H9 (cell line): ENCODE data around the gene GAMT. TPM values are rescaled to one million over a fixed set of nuclear protein-coding genes. Genes with fewer than 3 reads are reported as not detected.
"Not testable (repeated sequence)": the region's sequence is repeated elsewhere in the genome, so short reads cannot be mapped to it uniquely, and the experiment has no call there.

Experiments used
- DNase-seq: peaks from one replicate; pipeline ENCODE4 v3.0.0-alpha.2; 2017
- H2AFZ ChIP-seq: one replicate; pipeline ENCODE4 v1.6.1; 2013; ENCODE audit warnings: mild to moderate bottlenecking, low read length, control low read depth, moderate library complexity
- H2AK5ac ChIP-seq: 2 replicates; pipeline ENCODE4 v1.6.1; 2013; ENCODE audit warnings: low read length, control low read depth, mixed read lengths; ENCODE audit not compliant: insufficient read length
- H2BK120ac ChIP-seq: one replicate; pipeline ENCODE4 v1.6.1; 2013; ENCODE audit warnings: low read depth, mild to moderate bottlenecking, low read length, control low read depth, inconsistent platforms; ENCODE audit not compliant: poor library complexity, severe bottlenecking
- H2BK12ac ChIP-seq: 2 replicates; pipeline ENCODE4 v1.6.1; 2013; ENCODE audit warnings: low read length, control low read depth, mixed read lengths, low read depth; ENCODE audit not compliant: insufficient read length
- H2BK15ac ChIP-seq: 2 replicates; pipeline ENCODE4 v1.6.1; 2013; ENCODE audit warnings: low read depth, low read length, control low read depth
- H2BK20ac ChIP-seq: one replicate; pipeline ENCODE4 v1.6.1; 2013; ENCODE audit warnings: low read depth, mild to moderate bottlenecking, low read length, control low read depth, inconsistent platforms; ENCODE audit not compliant: poor library complexity, severe bottlenecking
- H2BK5ac ChIP-seq: 2 replicates; pipeline ENCODE4 v1.6.1; 2013; ENCODE audit warnings: low read length, control low read depth, mixed read lengths; ENCODE audit not compliant: insufficient read length
- H3K14ac ChIP-seq: 2 replicates; pipeline ENCODE4 v1.6.1; 2013; ENCODE audit warnings: low read length, control low read depth; ENCODE audit not compliant: insufficient read depth
- H3K18ac ChIP-seq: 2 replicates; pipeline ENCODE4 v1.6.1; 2013; ENCODE audit warnings: low read depth, mild to moderate bottlenecking, mixed read lengths, low read length, control low read depth; ENCODE audit not compliant: insufficient read length
- H3K23ac ChIP-seq: 2 replicates; pipeline ENCODE4 v1.6.1; 2013; ENCODE audit warnings: low read length, control low read depth, mixed read lengths, low read depth; ENCODE audit not compliant: insufficient read length
- H3K23me2 ChIP-seq: 2 replicates; pipeline ENCODE4 v1.6.1; 2013; ENCODE audit warnings: low read depth, mild to moderate bottlenecking, mixed read lengths, low read length, control low read depth; ENCODE audit not compliant: insufficient read length, poor library complexity, severe bottlenecking
- H3K27ac ChIP-seq: 2 replicates; pipeline ENCODE4 v1.5.1; 2013; ENCODE audit warnings: low read length, control low read depth, mixed read lengths, low read depth; ENCODE audit not compliant: insufficient read length
- H3K27me3 ChIP-seq: 2 replicates; pipeline ENCODE4 v1.6.1; 2013; ENCODE audit warnings: low read length, control low read depth, inconsistent platforms; ENCODE audit not compliant: insufficient read depth
- H3K4ac ChIP-seq: 2 replicates; pipeline ENCODE4 v1.6.1; 2013; ENCODE audit warnings: low read depth, mild to moderate bottlenecking, control low read depth, inconsistent platforms, low read length, moderate library complexity
- H3K4me1 ChIP-seq: 2 replicates; pipeline ENCODE4 v1.6.1; 2013; ENCODE audit warnings: low read length, control low read depth, inconsistent platforms; ENCODE audit not compliant: insufficient read depth
- H3K4me2 ChIP-seq: 2 replicates; pipeline ENCODE4 v1.6.1; 2013; ENCODE audit warnings: low read length, control low read depth, mixed read lengths; ENCODE audit not compliant: insufficient read length, insufficient read depth
- H3K56ac ChIP-seq: 2 replicates; pipeline ENCODE4 v1.6.1; 2013; ENCODE audit warnings: low read depth, mild to moderate bottlenecking, mixed read lengths, low read length, control low read depth; ENCODE audit not compliant: insufficient read length
- H3K79me1 ChIP-seq: 2 replicates; pipeline ENCODE4 v1.6.1; 2013; ENCODE audit warnings: low read depth, mild to moderate bottlenecking, moderate library complexity, low read length, control low read depth, inconsistent platforms; ENCODE audit not compliant: insufficient read depth, poor library complexity, severe bottlenecking
- H3K79me2 ChIP-seq: 2 replicates; pipeline ENCODE4 v1.6.1; 2013; ENCODE audit warnings: low read length, control low read depth, inconsistent platforms; ENCODE audit not compliant: insufficient read depth
- H3K9ac ChIP-seq: 2 replicates; pipeline ENCODE4 v1.6.1; 2013; ENCODE audit warnings: low read length, control low read depth, mixed read lengths; ENCODE audit not compliant: insufficient read length; ENCODE audit errors: extremely low read depth
- H3K9me3 ChIP-seq: one replicate; pipeline ENCODE4 v1.6.1; 2013; ENCODE audit warnings: low read depth, low read length, inconsistent platforms; ENCODE audit not compliant: control insufficient read depth
- H3T11ph ChIP-seq: one replicate; pipeline ENCODE4 v1.6.1; 2013; ENCODE audit warnings: mild to moderate bottlenecking, low read length, control low read depth, inconsistent platforms
- H4K20me1 ChIP-seq: one replicate; pipeline ENCODE4 v1.6.1; 2013; ENCODE audit not compliant: control insufficient read depth, insufficient read length, insufficient read depth
- H4K5ac ChIP-seq: 2 replicates; pipeline ENCODE4 v1.6.1; 2013; ENCODE audit warnings: low read depth, mild to moderate bottlenecking, mixed read lengths, low read length, control low read depth; ENCODE audit not compliant: insufficient read length
- H4K8ac ChIP-seq: replicated peaks from 2 replicates; pipeline ENCODE4 v1.6.1; 2013; ENCODE audit warnings: low read length, control low read depth, mixed read lengths, low read depth; ENCODE audit not compliant: insufficient read length
- H4K91ac ChIP-seq: 2 replicates; pipeline ENCODE4 v1.6.1; 2013; ENCODE audit warnings: low read depth, mild to moderate bottlenecking, moderate library complexity, mixed read lengths, low read length, control low read depth; ENCODE audit not compliant: insufficient read length
- H3K27ac Mint-ChIP-seq, 3 experiments: 2 replicates in 2 of 3; 3 replicates in 1 of 3; pipeline ENCODE4 v1.8.0; 2020 to 2021; ENCODE audit warnings: mixed read lengths in 3 of 3, mild to moderate bottlenecking in 1 of 3, moderate library complexity in 1 of 3
- H3K27me3 Mint-ChIP-seq: 2 replicates; pipeline ENCODE4 v1.8.0; 2021; ENCODE audit warnings: low read depth, mild to moderate bottlenecking, moderate library complexity, mixed read lengths
- H3K36me3 Mint-ChIP-seq, 3 experiments: 2 replicates in 2 of 3; 3 replicates in 1 of 3; pipeline ENCODE4 v1.8.0; 2020 to 2021; ENCODE audit warnings: low read depth in 3 of 3, mixed read lengths in 3 of 3; ENCODE audit not compliant: insufficient read depth in 1 of 3
- H3K4me1 Mint-ChIP-seq, 2 experiments: 2 replicates each; pipeline ENCODE4 v1.8.0; 2020; ENCODE audit warnings: mixed read lengths in 2 of 2
- H3K4me3 Mint-ChIP-seq, 2 experiments: 2 replicates in 1 of 2; 3 replicates in 1 of 2; pipeline ENCODE4 v1.8.0; 2020 to 2021; ENCODE audit warnings: mild to moderate bottlenecking in 2 of 2, mixed read lengths in 2 of 2, moderate library complexity in 1 of 2
- H3K9me3 Mint-ChIP-seq, 2 experiments: 2 replicates in 1 of 2; 3 replicates in 1 of 2; pipeline ENCODE4 v1.8.0; 2020; ENCODE audit warnings: mild to moderate bottlenecking in 2 of 2, mixed read lengths in 2 of 2, moderate library complexity in 1 of 2
- CTCF ChIP-seq: fragments of 200-600 bp; sonication (generic); conservative IDR thresholded peaks from 3 replicates; pipeline ENCODE4 v1.8.0; 2021; ENCODE audit warnings: antibody characterized with exemption, mild to moderate bottlenecking
- WGBS: extraction: QIAGEN DNeasy Blood & Tissue Kit; methylation state at CpG from one replicate; pipeline ENCODE4 v1.1.7; 2013; ENCODE audit warnings: missing lambda C conversion rate, low lambda C conversion rate, mixed read lengths; ENCODE audit not compliant: insufficient read length; ENCODE audit errors: extremely low coverage; 5-methylcytosine and 5-hydroxymethylcytosine counted together
- total RNA-seq: library from RNA; stranded (reverse); gene quantifications from 2 replicates; pipeline ENCODE4 v1.2.1, GENCODE V29; 2021

GAMT gene
- total RNA-seq, 1 experiment from 2014 or later: 26.6 TPM

GRCh38 chr19:1420590-1420989 is 19.2 kb upstream of the GAMT start:
- Histone ChIP-seq H2BK20ac (no peak overlapping the region), H3K23me2 (peaks cover 6% of the 10 kb centered on the region), H2AFZ (no peak overlapping the region), H4K5ac (no peak overlapping the region), H3K18ac (no peak overlapping the region), H3K14ac (no peak overlapping the region), H3K56ac (no peak overlapping the region), H2BK12ac (no peak overlapping the region), H2BK120ac (no peak overlapping the region), H3K79me1 (peaks cover 10% of the 10 kb centered on the region), H3K27ac (no peak overlapping the region), H2AK5ac (no peak overlapping the region), H3K9me3 (no peaks in the 10 kb centered on the region), H3T11ph (no peak overlapping the region), H3K4ac (no peak overlapping the region), H3K9ac (no peak overlapping the region), H4K91ac (no peak overlapping the region), H3K79me2 (peaks cover 31% of the 10 kb centered on the region; the same call in 1 of the 2 replicates), H2BK15ac (no peak overlapping the region), H4K20me1 (peaks cover 2% of the 10 kb centered on the region), H3K27me3 (no peaks in the 10 kb centered on the region), H3K23ac (no peak overlapping the region), H3K4me1 (no peaks in the 10 kb centered on the region; the same call in 1 of the 2 replicates), H4K8ac (no peak overlapping the region), H2BK5ac (no peak overlapping the region), H3K4me2 (no peak overlapping the region)
- Mint-ChIP-seq H3K4me3 (no peak overlapping the region), H3K4me1 (peaks cover 21 to 40% of the 10 kb centered on the region in 2 experiments), H3K27ac (peak overlapping the region in 2 of 3 experiments; percentile 82 to 93; a peak in 3 of 7 replicates), H3K9me3 (no peaks in the 10 kb centered on the region), H3K27me3 (no peaks in the 10 kb centered on the region), H3K36me3 (peaks cover 29 to 90% (median 75%) of the 10 kb centered on the region in 3 experiments)
- no CpG with 5 or more reads among the region's 15 CpGs for WGBS
- TF ChIP-seq CTCF: no peak
- DNase-seq: no peak

- not testable (repeated sequence) for H3K4ac ChIP-seq, H3K23ac ChIP-seq, H3K4me2 ChIP-seq, H2AFZ ChIP-seq, H4K8ac ChIP-seq, H4K20me1 ChIP-seq, H3K56ac ChIP-seq, H4K5ac ChIP-seq, H3K27me3 ChIP-seq, H2AK5ac ChIP-seq, H3K9me3 Mint-ChIP-seq, H3K14ac ChIP-seq, H2BK15ac ChIP-seq, DNase-seq, H2BK120ac ChIP-seq, H3K27ac Mint-ChIP-seq, H3K23me2 ChIP-seq, H3K27ac ChIP-seq, H3K9me3 ChIP-seq, H2BK5ac ChIP-seq, H3K9ac ChIP-seq, H3K18ac ChIP-seq, H2BK20ac ChIP-seq, H3K4me3 Mint-ChIP-seq, H3K27me3 Mint-ChIP-seq, H3T11ph ChIP-seq, H4K91ac ChIP-seq, H3K4me1 ChIP-seq, H2BK12ac ChIP-seq
- Mint-ChIP-seq H3K36me3 (peaks cover 29 to 86% (median 72%) of the 10 kb centered on the region in 3 experiments), H3K4me1 (peaks cover 24 to 44% of the 10 kb centered on the region in 2 experiments)
- Histone ChIP-seq H3K79me2 (peaks cover 33% of the 10 kb centered on the region; the same call in 1 of the 2 replicates), H3K79me1 (peaks cover 10% of the 10 kb centered on the region)
- WGBS: no CpG with 5 or more reads among the region's 43 CpGs
Observed at GRCh38 chr19:1420085-1420484, 18.7 kb upstream of the GAMT start.
